Activated CD4-positive, alpha-beta T cell treated with anti-CD3 and anti-CD28 coated beads, Interleukin-10, Interleukin-2, amounts not matched to agents 100 ng/mL and 50 ng/mL, durations not matched to agents 16 hours and 8 hours (primary cell): ENCODE results near the gene UBL5.
A peak's percentile ranks its signal among the peaks of the same experiment; 100 is the strongest.
"Not testable (repeated sequence)": the region's sequence is repeated elsewhere in the genome, so short reads cannot be mapped to it uniquely, and the experiment has no call there.

Experiments used
- DNase-seq: peaks from one replicate; pipeline ENCODE4 v3.0.0-alpha.2; 2020

The UBL5 gene

DNA sequence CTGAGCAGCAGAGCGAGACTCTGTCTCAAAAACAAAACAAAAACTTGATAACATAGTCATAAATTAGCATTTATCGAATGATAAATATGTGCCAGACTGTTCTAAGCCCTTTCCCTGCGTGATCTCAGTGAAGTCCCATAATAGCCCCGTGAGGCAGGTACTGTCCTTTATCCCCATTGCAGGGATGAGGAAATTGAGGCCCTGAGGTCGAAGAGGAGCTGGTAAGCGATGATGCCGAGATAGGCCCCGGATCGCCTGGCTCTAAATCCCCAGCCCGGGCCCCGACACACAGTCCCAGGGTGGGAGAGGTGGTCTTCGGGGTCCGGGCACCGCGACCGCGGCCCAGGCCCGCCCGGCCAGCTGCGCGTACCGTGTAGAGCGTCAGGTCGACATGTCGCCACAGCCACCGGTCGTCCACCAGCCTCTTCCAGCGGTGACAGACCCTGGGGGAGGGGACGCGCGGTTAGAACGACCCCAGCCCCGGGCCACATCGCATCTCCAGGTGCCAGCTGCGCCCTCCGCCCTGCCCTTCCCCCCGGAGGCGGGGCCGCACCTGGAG, 9.5 kb upstream of the UBL5 start:
- DNase-seq: no peak

DNA sequence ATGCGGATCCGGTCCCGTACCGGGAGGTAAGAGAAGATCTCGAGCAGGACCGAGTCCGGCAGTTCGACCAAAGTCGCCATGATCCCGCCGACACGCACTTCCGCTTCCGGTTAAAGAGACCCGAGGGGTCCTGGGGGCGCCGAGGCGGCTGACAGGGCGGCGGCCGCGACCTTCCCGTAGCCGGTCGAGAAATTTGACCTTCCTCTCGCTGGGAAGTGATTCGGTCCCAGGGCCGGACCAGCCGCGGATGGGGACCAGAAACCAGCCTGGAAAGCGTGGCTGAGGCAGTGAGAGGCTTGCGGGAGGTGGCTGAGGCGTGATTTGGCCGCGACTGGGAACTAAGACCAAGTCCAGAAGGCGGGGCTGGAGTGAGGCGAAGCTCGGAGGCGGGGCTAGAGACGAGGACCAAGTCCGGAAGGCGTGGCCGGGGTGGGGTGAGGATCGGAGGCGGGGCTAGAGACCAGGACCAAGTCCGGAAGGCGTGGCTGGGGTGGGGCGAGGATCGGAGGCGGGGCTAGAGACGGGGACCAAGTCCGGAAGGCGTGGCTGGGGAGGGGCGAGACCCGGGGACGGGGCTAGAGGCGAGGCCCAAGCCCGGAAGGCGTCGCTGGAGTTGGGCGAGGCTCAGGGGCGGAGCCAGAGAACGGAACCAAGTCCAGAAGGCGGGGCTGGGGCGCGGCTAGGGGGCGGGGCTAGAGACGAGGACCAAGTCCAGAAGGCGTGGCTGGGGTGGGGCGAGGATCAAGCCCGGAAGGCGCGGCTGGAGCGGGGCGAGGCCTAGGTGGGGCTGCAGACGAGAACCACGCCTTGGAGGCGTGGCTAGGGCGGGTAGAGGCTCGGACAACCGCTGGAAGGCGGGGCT, 8.8 kb upstream of the UBL5 start, which contains the start of gene FBXL12:
FBXL12 (minus strand) TSS at position 346 of the 862 bp plus-strand sequence; CDS start at position 80, 266 bp downstream.
- DNase-seq: peak; percentile 100

DNA sequence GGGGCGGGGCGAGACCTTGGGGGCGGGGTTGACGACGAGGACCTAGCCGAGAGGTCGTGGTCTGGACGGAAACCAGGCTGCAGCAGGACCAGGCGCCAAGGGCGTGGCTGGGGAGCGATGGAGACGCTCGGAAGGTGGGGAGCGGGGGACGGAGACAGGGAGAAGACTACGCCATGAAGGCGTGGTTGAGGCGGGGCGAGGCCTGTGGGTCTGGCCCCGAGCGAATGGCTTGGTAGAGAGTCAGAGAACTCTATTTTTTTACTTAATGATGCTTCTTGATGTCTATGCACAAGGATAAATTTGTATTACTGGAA, 8.2 kb upstream of the UBL5 start:
- no peak for DNase-seq

DNA sequence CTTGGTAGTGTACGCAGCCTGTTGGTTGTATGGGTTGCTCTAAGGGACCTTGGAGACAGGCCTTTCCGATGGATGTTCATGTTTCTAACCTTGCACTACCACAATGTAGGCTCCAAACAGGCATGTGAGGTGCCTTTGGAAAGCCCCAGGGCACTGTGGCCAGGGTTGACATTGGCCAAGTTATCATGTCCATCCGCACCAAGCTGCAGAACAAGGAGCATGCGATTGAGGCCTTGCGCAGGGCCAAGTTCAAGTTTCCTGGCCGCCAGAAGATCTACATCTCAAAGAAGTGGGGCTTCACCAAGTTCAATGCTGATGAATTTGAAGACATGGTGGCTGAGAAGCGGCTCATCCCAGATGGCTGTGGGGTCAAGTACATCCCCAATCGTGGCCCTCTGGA, 7.7 kb upstream of the UBL5 start:
- DNase-seq: not testable (repeated sequence)

DNA sequence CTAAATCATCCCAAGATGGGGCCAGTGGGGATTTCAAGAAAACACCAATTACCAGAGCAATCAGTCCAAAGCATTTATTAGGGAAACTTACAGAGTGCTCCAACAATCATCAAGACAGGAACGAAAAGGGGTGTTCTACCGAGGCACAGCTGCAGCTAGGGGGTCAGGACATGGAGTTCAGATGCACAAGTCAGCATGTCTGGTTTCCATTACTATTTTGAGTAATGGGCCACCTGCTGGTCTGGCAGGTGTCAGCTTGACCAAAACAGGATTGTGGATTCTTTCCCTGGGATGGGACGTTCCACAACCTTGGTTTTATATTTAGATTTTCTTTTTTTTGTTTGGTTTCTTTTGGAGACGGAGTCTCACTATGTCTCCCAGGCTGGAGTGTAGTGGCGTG, 3.9 kb upstream of the UBL5 start:
- no peak for DNase-seq

DNA sequence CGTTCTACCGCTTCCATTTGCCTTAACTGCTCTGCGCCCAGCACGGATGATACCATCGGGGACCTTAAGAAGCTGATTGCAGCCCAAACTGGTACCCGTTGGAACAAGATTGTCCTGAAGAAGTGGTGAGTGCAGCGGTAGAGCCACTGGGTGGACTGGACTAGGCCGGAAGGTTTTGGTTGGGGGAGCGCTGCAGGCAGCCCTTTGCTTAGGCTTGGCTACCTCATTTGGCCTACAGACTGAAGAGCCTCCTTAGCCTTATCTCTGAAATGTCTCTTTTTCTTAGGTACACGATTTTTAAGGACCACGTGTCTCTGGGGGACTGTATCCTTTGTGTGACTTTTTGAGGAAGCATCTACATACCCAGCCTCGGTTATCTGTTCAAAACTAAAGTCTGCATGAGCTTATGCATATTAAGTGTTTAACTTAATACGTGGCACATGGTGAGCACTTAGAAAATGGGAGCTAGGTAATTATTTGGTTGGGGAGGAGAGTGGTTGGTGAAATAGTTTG, 889 bp downstream of the UBL5 start:
- DNase-seq: no peak

DNA sequence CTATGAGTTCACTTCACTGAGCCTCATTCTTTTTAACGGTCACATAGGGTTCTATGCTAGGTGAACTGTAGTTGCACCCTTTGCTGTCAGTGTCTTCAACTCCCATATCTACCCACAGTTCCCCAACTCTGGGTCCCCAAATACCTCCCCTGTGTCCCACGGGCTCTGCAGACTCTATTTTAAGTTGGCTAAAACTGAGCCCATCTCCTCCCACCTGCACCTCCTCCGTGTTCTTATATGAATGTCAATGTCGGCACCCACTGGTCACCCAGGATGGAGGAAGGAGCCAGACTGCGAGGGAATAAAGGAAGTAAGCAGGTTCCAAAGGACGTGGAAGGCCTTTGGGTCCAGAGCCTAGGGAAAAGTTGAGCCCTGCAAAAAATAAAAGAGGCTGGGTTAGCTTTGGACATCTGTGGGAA, 6.6 kb downstream of the UBL5 start:
- DNase-seq: no peak

DNA sequence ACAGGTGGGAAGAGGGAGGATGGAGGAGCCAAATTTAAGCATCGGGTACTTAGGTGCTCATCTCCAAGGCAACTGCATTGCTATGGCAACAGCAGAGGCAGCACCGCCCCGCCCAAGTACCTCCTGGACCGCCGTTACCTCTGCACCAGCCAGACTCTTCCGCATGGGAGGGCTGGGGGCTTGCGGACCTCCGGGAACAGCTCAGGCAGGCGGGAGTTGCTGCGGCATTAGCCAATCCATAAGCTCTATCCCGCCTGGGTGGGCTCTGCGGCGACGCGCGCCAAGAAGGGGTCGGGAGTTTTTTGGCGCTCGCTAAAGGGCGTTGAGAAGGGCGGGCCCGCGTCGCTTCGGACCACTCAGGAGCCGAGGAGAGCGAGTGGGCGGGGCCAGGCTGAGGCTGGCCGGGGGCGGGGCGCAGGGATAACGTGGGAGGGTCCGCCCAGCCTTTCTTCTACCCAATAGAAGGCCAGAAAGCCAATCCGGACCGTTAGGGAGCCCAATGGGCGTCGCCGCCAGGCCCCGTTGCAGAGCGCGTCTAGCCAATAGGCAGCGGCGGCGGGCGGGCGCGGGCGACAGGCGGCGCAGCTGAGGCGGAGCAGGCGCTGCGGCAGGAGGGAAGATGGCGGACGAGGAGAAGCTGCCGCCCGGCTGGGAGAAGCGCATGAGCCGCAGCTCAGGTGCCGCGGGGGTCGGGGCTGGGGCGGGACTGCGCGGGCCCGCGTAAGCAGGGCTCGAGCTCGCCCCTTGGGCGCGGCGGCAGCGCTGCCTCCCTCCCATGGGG, 7.2 kb downstream of the UBL5 start, which contains the start of gene PIN1:
PIN1 (plus strand) TSS at position 593 of the 781 bp plus-strand sequence; CDS start at position 620, 27 bp downstream.
- DNase-seq: peak; percentile 99

DNA sequence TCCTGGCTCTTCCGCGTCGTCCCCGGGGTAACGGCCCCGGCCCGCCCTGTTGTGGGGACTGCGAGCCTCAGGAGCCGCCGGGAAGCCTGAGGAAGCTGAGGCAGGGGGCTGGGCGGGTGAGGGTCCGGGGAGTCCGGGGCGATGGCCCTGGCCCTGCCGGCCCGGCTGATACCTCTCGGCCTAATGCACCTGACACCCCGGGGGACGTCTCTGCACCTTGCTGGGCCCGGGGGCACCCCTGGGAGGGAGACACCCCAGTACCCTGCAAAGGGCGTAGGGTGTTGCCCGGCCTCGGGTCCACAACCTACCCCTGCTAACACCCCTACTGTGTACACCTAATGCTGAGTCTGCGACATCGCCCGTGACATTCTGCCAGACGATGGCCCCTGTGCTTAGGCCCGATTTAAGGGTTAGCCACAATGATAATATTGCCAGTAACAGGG, 7.8 kb downstream of the UBL5 start:
- no peak for DNase-seq

DNA sequence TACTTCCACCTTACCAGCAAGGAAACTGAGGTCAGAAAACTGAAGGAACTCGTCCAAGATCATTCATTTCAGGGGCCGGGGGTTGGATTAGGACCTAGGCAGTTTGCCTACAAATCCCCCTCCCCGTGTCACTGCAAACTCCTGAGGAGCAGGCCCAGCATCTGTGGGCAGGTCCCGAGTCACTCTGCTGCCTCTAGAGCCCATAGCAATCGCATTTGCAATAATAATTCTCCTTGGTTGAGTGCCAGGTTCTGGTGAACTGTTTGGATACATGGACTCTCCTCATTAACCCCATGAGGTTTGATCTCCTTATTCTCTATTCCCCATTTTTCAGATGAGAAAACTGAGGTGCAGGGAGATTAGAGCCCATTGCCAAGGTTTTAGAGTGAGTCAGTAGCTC, 8.3 kb downstream of the UBL5 start:
- DNase-seq: no peak

DNA sequence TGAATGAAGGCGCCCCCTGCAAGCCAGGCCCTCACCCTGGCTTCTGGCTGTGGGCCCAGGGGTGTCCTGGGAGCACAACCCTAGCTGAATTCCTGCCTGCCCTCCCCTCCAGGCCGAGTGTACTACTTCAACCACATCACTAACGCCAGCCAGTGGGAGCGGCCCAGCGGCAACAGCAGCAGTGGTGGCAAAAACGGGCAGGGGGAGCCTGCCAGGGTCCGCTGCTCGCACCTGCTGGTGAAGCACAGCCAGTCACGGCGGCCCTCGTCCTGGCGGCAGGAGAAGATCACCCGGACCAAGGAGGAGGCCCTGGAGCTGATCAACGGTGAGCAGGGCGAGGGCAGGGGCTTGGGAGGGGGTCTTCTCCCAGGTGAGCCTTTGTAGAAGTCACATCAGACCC, 10.6 kb downstream of the UBL5 start:
- DNase-seq: no peak

DNA sequence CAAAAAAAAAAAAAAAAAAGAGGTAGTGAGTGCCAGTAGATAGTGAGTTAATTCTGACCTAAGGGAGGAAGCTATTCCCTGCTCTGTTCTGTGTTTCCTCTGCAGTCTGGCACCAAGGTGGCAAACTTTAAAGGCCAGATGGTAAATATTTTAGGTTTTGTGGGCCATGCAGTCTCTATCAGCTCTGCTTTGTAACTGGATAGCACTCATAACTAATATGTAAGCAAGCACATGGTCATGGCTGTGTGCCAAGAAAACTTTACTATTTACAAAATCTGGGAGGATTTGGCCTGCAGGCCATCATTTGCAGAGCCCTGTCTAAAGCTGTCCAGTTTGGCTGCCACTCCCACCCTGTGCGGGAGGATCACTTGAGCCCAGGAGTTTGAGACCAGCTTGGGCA, 11.7 kb downstream of the UBL5 start:
- no peak for DNase-seq

DNA sequence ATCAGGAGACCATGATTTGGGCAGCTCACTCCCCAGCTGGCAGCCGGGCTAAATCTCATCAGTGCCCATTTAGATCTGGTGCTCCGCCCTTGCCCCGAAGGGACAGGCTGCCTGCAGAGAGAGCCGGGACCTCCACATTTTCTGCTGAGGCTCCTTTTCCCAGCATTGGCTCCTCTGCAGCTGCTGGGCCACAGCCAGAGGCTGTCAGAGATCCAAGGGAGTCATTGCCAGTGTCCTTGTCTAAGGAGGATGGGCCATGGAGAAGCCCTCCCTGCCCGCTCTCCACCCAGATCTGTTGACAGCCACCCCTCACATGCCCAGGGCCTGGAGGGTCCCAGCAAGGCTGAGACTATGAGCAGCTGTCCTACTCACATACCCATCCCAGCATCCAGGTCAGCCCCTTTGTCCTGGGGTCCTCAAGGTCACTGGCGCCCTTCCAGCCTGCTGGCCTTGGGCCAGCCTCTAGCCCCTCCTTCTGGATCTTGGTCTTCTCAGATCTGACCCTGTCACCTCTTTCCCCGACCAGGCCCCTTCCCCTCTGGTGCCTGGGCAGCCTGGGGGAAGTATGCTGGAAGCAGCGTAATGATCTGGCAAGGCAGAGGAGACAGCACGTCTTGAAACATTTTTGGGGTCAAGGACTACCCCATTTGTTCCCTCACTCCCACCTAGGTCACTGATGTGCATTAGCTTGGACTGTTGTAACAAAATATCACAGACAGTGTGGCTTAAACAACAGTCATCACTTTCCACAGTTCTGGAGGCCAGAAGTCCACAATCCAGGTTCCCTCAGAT, 15.3 kb downstream of the UBL5 start:
- DNase-seq: no peak

DNA sequence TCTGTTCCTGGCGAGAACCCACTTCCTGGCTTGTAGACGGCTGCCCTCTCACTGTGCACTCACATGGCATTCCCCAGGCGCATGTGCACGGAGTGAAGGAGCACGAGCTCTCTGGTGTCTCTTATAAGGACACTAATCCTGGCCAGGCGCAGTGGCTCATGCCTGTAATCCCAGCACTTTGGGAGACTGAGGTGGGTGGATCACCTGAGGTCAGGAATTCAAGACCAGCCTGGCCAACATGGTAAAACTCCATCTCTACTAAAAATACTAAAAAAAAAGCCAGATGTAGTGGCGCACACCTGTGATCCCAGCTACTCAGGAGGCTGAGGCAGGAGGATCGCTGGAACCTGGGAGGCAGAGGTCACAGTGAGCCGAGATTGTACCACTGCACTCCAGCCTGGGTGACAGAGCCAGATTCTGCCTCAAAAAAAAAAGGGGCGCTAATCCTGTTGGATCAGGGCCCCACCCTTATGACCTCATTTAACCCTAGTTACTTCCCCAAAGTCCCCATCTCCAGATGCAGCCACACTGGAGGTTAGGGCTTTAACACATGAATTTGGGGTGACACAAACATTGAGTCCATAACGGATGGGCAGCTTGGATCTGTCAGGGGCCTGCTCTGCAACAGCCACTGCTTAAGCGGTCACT, 16.0 kb downstream of the UBL5 start:
- not testable (repeated sequence) for DNase-seq

DNA sequence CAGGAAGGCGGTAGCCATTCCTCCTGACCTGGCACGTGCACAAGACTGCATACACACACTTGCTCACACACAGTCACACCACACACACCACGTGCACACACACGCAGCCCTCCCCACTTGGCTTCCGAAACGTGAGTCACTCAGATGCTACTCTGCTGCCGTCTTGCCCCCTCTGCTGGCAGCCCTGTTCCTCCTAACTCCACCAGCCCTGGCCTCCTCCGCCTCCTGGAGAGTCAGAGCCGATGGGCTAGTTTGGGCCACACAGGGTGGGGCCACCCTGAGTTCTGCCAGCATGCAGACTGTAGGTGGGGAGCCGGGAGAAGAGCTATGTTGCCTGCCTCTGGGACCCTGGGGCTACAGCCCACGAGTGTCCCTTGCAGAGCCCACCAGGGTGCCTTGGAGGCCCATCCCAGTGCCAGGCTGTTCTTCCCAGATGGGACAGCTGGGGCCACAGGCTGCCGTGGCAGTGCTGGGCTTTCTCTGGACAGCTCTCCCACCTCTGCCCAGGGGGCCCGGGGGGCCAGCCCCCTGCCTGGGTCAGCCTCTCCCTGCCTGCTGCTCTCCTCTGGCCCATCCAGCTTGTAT, 19.5 kb downstream of the UBL5 start:
- peak; percentile 45 for DNase-seq

DNA sequence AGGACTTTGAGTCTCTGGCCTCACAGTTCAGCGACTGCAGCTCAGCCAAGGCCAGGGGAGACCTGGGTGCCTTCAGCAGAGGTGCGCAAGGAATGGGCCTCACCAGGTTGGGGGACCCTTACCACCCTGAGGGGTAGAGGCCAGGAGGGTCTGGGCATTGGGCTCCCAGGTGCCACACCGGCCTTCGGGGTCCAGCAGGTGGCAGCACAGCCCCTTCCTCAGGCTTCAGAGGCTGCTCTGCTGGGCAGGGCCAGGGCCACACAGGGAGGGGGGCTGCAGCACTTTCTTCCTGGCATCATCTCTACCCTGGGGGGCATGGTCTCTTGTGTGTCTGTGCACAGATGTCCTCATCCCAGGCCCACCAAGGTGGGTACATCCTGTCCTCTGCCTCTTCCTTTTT, 20.3 kb downstream of the UBL5 start:
- DNase-seq: no peak

DNA sequence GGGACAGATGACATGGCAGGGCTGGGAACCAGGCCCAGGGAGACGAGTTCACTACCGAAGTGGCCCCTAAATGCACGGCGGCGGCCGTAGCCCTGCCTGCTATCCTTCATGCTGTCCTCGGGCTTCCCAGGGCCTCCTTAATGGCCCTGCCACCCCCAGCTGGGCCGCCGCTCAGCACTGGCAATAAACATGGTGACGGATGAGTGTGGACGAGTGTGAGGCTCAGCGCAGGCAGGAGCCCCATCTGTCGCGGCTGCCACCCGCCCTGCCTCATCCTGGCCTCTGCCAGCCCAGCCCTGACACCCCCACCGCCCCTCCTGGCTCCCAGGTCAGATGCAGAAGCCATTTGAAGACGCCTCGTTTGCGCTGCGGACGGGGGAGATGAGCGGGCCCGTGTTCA, 21.0 kb downstream of the UBL5 start:
- DNase-seq: no peak

DNA sequence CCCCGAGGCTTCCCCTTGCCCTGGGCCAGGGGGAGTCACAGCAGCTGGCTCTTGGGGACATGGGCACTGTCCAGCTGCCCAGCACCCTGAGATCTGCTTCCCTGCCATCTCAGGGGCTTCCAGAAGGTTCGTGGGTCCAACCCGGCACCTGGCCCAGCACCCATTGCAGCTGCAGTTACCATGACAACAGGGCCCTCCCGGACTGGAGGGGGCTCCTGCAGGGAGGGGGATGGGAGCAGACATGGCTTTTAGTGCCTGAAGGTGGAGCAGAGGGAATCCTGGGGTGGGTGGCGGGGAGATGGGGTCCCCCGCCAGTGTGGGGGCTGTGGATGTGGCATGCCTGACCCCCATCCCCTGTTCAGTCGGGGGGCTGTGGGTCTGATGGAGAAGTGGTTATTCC, 22.1 kb downstream of the UBL5 start:
- no peak for DNase-seq

DNA sequence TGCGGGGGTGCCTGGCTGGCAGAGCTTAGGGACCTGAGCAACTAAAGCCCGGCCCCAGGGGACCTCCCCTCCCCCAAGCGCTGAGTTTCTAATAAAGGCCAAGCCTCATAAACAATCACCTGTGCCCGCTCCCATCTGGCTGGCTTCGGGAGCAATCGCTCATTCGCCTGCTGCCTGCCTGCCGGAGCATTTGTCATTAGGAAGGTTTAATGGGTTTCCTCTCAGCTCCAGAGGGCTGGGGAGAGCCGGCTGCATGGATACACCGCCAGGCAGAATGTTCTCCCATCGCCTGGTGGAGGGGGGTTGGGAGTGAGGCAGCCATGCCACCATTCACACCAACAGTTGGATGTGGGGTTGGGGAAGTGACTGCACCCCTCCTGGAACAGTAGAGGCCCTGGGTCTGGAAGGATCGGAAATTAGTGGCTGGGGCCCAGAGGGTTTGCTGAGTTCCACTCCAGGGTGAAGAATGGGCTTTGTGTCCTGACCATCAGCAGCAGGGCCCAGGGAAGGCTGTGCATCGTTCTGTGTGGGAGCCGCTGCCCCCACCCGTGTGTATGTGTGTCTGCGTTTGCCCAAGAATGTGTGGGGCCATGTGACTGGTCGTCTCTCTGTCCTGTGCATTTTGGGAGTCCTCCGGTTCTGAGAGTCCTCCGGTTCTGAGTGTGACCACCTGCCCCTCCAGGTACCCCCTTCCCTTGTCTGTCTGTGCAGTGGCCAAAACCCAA, 22.7 kb downstream of the UBL5 start:
- DNase-seq: no peak

DNA sequence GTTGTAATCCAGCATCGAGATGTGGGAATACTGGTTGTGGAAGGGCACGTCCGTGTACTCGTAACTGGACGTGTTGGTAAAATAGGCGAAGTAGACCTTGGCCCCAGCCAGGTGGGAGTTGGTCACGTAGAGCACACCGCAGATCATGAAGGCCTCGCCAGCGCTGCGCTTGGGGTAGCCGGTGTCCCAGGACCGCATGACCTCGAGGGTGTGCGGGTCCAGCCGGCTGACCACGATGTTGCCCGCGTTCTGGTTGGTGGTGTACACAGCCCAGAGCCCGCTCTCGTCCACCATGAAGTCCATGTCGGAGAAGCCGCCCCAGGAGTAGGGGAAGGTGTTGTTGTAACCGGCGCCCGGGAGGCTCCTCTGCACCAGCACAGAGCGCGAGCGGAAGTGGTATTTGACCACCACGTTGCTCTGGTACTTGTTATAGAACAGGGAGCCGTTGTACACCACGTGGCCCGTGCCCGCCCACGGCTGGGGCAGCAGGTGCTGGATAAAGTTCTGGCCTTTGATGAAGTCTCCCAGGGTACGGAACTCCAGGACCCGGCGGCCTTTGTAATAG, 26.6 kb downstream of the UBL5 start:
- no peak for DNase-seq

DNA sequence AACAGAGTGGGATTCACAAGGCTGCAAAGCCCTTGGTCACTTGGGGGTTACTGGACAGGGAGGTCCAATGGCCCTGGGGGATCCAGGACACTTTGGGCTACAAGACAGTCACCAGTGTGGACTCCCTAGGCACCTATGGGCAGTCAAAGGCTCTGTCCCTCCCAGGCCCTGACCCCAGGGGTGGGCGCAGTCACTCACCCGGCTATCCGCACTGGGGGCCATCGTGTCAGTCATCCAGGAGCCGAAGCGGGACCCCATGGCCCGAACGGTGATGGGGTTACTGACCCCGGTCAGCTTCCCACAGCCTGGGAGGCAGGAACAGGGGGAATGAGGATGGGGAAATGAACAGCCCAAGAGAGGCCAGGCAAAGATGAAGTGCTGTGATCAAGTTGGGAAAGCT, 28.9 kb downstream of the UBL5 start:
- no peak for DNase-seq
